Measurements from ENCODE around the gene LRRC28. TPM values are rescaled to one million over a fixed set of nuclear protein-coding genes. Genes with fewer than 3 reads are reported as not detected.

Gene LRRC28
- total RNA-seq, 1 donor from 2014 or later, result 33.0 TPM

GRCh38 chr15:99282121-99282520 lies 30.8 kb downstream of the LRRC28 start:
- TF ChIP-seq CTCF (IDR thresholded peaks at IDR 0.05; ENCODE audit: unreplicated experiment), result no peak
- Mint-ChIP-seq H3K36me3 (ENCODE audit: low read depth, unreplicated experiment) (no peaks in the 10 kb centered on the region), H3K9me3 (ENCODE audit: unreplicated experiment) (no peaks in the 10 kb centered on the region), H3K4me1 (ENCODE audit: unreplicated experiment) (peaks cover 5% of the 10 kb centered on the region), H3K27me3 (ENCODE audit: unreplicated experiment) (peaks cover 2% of the 10 kb centered on the region), H3K4me3 (ENCODE audit: unreplicated experiment) (no peak overlapping the region), H3K27ac (ENCODE audit: unreplicated experiment) (no peak overlapping the region)
- no peak for DNase-seq (ENCODE audit: low spot score)

- Mint-ChIP-seq H3K4me1 (ENCODE audit: unreplicated experiment) (peaks cover 5% of the 10 kb centered on the region), H3K27me3 (ENCODE audit: unreplicated experiment) (no peaks in the 10 kb centered on the region), H3K36me3 (ENCODE audit: low read depth, unreplicated experiment) (no peaks in the 10 kb centered on the region), H3K4me3 (ENCODE audit: unreplicated experiment) (no peak overlapping the region), H3K27ac (ENCODE audit: unreplicated experiment) (no peak overlapping the region), H3K9me3 (ENCODE audit: unreplicated experiment) (no peaks in the 10 kb centered on the region)
- no peak for DNase-seq (ENCODE audit: low spot score)
- TF ChIP-seq CTCF (IDR thresholded peaks at IDR 0.05; ENCODE audit: unreplicated experiment), result no peak
Observed at GRCh38 chr15:99282586-99282985, 31.3 kb downstream of the LRRC28 start.

- H3K27ac Mint-ChIP-seq (ENCODE audit: unreplicated experiment), result no peak overlapping the region
- H3K4me1 Mint-ChIP-seq (ENCODE audit: unreplicated experiment), result peaks cover 5% of the 10 kb centered on the region
- no peak for DNase-seq (ENCODE audit: low spot score)
- H3K36me3 Mint-ChIP-seq (ENCODE audit: low read depth, unreplicated experiment), result no peaks in the 10 kb centered on the region
- TF ChIP-seq CTCF (IDR thresholded peaks at IDR 0.05; ENCODE audit: unreplicated experiment), result no peak
- H3K27me3 Mint-ChIP-seq (ENCODE audit: unreplicated experiment), result no peaks in the 10 kb centered on the region
- H3K4me3 Mint-ChIP-seq (ENCODE audit: unreplicated experiment), result no peak overlapping the region
- H3K9me3 Mint-ChIP-seq (ENCODE audit: unreplicated experiment), result no peaks in the 10 kb centered on the region
Observed at GRCh38 chr15:99283717-99284116, 32.4 kb downstream of the LRRC28 start.

- Mint-ChIP-seq H3K9me3 (ENCODE audit: unreplicated experiment) (no peaks in the 10 kb centered on the region), H3K4me1 (ENCODE audit: unreplicated experiment) (no peaks in the 10 kb centered on the region), H3K27me3 (ENCODE audit: unreplicated experiment) (no peaks in the 10 kb centered on the region), H3K4me3 (ENCODE audit: unreplicated experiment) (peak overlapping the region; percentile 8), H3K36me3 (ENCODE audit: low read depth, unreplicated experiment) (peaks cover 27% of the 10 kb centered on the region), H3K27ac (ENCODE audit: unreplicated experiment) (no peak overlapping the region)
- no peak for TF ChIP-seq CTCF (IDR thresholded peaks at IDR 0.05; ENCODE audit: unreplicated experiment)
- DNase-seq (ENCODE audit: low spot score), result no peak
Observed at GRCh38 chr15:99291643-99292042, 40.4 kb downstream of the LRRC28 start.

- TF ChIP-seq CTCF (IDR thresholded peaks at IDR 0.05; ENCODE audit: unreplicated experiment), result no peak
- Mint-ChIP-seq H3K9me3 (ENCODE audit: unreplicated experiment) (no peaks in the 10 kb centered on the region), H3K27ac (ENCODE audit: unreplicated experiment) (no peak overlapping the region), H3K27me3 (ENCODE audit: unreplicated experiment) (no peaks in the 10 kb centered on the region), H3K4me3 (ENCODE audit: unreplicated experiment) (no peak overlapping the region), H3K4me1 (ENCODE audit: unreplicated experiment) (no peaks in the 10 kb centered on the region), H3K36me3 (ENCODE audit: low read depth, unreplicated experiment) (peaks cover 27% of the 10 kb centered on the region)
- DNase-seq (ENCODE audit: low spot score), result no peak
Observed at GRCh38 chr15:99295840-99296239, 44.6 kb downstream of the LRRC28 start.

All from endothelial cell (in vitro differentiated cells).